Cardiac muscle cell (in vitro differentiated cells and primary cell): ENCODE measurements around the gene DLEC1. TPM values are rescaled to one million over a fixed set of nuclear protein-coding genes. Genes with fewer than 3 reads are reported as not detected.
"Not testable (repeated sequence)": the region's sequence is repeated elsewhere in the genome, so short reads cannot be mapped to it uniquely, and the experiment has no call there.

Experiments used
- DNase-seq, 2 donors: peaks; one replicate each; pipeline versions ENCODE4 v3.0.0 to v3.0.0-alpha.2; 2010 to 2017; ENCODE audit warnings: low read depth in 1 of 2, low spot score in 1 of 2
- H3K27ac ChIP-seq: fragments of 200-600 bp; sonication (generic); 2 replicates; pipeline ENCODE4 v1.5.1; 2016
- H3K27me3 ChIP-seq: fragments of 200-600 bp; sonication (generic); 2 replicates; pipeline ENCODE4 v1.6.0; 2016; ENCODE audit warnings: control low read depth
- H3K36me3 ChIP-seq: fragments of 200-600 bp; sonication (generic); 2 replicates; pipeline ENCODE4 v1.5.1; 2016; ENCODE audit warnings: control low read depth
- H3K4me1 ChIP-seq: fragments of 200-600 bp; sonication (generic); 2 replicates; pipeline ENCODE4 v1.8.1; 2017; ENCODE audit warnings: low read depth, mild to moderate bottlenecking, mixed run types
- H3K4me3 ChIP-seq: fragments of 200-600 bp; sonication (generic); 2 replicates; pipeline ENCODE4 v1.5.1; 2016; ENCODE audit warnings: mild to moderate bottlenecking
- H3K9me3 ChIP-seq: fragments of 200-600 bp; sonication (generic); 2 replicates; pipeline ENCODE4 v1.5.1; 2017; ENCODE audit warnings: low read depth, mild to moderate bottlenecking, control low read depth
- polyA plus RNA-seq: library from polyadenylated mRNA; unstranded; fragments of >200 nt; fragmentation: Nextera tagmentation; extraction: Ambion mirVana; gene quantifications from 2 replicates; pipeline ENCODE4 v1.2.1, GENCODE V29; 2016
- total RNA-seq: library from RNA; depleted of rRNA; stranded (reverse); fragments of >200 nt; gene quantifications from 2 replicates; pipeline ENCODE4 v1.2.3, GENCODE V29; 2016
- TF ChIP-seq, protein P1 (sequence below): IDR thresholded peaks from 2 replicates; pipeline ENCODE4 v1.5.1; 2012; ENCODE audit warnings: low read depth, mild to moderate bottlenecking, low read length

Gene DLEC1
- total and polyA plus RNA-seq, 2 experiments from 2014 or later, result 0.15 TPM; not detected in 1

DNA sequence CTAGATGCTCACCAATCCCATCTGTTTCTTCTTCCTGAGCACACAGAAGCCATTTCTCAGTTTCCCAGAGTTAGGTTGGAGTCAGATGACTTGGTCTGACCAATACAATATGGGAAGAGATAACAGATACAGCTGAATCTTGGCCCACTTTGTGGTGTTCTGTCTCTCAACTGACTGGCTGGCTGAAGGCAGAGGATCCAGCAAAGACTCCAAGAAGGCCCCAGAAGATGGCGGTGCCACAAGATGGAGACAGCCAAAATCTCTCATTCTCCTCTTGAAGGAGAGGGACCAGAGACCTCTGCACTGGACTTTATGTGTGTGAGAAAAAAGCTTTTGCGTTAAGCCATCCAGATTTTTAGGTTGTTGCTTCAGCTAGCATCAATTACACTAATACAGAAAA, 118.1 kb downstream of the DLEC1 start:
- H3K27ac ChIP-seq, result no peak overlapping the region
- H3K9me3 ChIP-seq, result no peaks in the 10 kb centered on the region
- H3K36me3 ChIP-seq, result no peaks in the 10 kb centered on the region
- H3K27me3 ChIP-seq, result no peaks in the 10 kb centered on the region
- no peak for DNase-seq
- TF ChIP-seq, protein P1, sequence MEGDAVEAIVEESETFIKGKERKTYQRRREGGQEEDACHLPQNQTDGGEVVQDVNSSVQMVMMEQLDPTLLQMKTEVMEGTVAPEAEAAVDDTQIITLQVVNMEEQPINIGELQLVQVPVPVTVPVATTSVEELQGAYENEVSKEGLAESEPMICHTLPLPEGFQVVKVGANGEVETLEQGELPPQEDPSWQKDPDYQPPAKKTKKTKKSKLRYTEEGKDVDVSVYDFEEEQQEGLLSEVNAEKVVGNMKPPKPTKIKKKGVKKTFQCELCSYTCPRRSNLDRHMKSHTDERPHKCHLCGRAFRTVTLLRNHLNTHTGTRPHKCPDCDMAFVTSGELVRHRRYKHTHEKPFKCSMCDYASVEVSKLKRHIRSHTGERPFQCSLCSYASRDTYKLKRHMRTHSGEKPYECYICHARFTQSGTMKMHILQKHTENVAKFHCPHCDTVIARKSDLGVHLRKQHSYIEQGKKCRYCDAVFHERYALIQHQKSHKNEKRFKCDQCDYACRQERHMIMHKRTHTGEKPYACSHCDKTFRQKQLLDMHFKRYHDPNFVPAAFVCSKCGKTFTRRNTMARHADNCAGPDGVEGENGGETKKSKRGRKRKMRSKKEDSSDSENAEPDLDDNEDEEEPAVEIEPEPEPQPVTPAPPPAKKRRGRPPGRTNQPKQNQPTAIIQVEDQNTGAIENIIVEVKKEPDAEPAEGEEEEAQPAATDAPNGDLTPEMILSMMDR, result no peak
- no peak overlapping the region for H3K4me3 ChIP-seq
- no peaks in the 10 kb centered on the region for H3K4me1 ChIP-seq

DNA sequence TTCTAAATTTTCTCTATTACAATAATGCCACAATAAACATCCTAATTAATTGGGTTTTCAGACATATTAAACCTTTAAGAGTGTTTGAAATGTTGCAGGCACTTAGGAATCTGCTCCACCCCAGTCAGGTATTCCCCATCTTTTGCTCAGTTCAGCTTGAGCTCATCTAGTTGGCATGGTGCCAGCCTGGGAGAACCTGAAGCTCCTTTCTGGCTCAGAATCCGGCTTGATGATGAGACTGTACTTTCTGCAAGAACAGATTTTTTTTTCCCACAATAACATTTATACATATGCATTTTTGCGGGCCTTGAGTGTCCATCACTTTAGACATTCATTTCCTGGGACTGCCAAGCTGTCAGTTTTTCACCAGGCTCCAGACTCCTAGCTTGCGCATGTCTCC, 118.6 kb downstream of the DLEC1 start:
- peak in 1 of 2 donors; percentile 28 for DNase-seq
- Histone ChIP-seq H3K4me1 (no peaks in the 10 kb centered on the region), H3K4me3 (no peak overlapping the region), H3K27ac (no peak overlapping the region), H3K27me3 (no peaks in the 10 kb centered on the region), H3K36me3 (no peaks in the 10 kb centered on the region), H3K9me3 (no peaks in the 10 kb centered on the region)
- TF ChIP-seq, protein P1, result no peak

DNA sequence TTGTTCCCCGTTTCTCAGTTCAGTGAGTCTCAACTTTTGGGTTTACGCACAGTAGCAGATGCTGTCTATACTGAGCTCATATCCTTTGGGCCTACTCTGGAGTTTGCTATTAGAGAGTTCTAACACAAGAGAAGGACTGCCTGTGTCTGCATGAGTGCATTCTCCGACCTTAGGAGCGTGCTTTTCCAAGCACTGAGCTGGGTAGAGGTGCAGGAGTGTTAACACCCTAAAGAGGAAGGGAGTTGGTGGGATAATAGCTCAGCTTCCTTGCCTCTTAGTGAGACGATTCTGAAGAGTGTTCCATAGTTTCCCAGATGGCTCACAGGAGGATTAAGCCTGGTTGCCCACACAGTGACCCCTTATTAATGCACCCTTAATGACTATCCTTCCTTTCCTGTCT, 119.5 kb downstream of the DLEC1 start:
- DNase-seq, result no peak
- TF ChIP-seq, protein P1, result no peak
- H3K4me1 ChIP-seq, result no peaks in the 10 kb centered on the region
- no peaks in the 10 kb centered on the region for H3K36me3 ChIP-seq
- H3K27me3 ChIP-seq, result no peaks in the 10 kb centered on the region
- H3K9me3 ChIP-seq, result no peaks in the 10 kb centered on the region
- no peak overlapping the region for H3K4me3 ChIP-seq
- H3K27ac ChIP-seq, result no peak overlapping the region

DNA sequence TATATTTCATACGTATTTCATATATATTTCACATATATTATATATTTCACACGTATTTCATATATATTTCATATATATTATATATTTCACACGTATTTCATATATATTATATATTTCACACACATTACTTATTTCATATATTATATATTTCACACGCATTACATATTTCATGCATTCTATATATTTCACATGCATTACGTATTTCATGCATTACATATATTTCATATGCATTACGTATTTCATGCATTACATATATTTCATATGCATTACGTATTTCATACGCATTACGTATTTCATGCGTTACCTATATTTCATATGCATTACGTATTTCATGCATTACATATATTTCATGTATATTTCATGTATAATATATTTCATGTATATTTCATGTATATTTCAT, 121.7 kb downstream of the DLEC1 start:
- not testable (repeated sequence) for H3K9me3 ChIP-seq, H3K4me1 ChIP-seq, DNase-seq, H3K27me3 ChIP-seq, H3K36me3 ChIP-seq, H3K27ac ChIP-seq, H3K4me3 ChIP-seq

DNA sequence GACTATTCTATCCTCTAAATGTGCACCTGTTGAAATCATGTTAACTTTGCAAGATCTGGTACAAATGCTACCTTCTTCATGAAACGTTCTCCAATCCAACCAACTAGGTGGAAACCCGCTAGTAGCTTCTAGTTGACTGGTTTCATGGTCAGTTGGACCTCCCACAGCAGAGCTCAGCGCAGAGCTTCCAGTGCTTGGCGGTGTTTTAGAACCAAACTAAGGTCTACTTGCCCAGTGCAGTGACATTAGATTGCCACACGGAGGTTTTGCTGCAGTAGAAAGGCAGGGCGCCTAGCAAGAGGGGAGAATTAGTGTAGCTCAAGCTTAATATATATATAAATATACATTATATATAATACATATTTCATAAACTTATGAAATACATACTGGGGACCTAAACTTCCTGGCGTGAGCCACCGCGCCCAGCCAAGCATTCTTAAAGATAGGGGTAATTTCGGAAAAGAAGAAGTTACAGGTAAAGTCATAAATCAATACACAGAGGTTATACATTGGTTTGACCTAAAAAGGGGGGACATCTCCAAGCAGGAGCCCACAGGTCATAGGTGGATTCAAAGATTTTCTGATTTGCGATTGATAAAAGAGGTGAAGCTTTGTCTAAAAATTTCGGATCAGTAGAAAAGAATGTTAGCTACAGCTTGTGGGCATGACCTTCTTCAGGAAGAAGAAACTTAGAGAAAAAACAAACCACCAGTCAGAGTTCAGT, 124.3 kb downstream of the DLEC1 start:
- TF ChIP-seq, protein P1, result no peak
- Histone ChIP-seq H3K36me3 (no peaks in the 10 kb centered on the region), H3K27me3 (no peaks in the 10 kb centered on the region), H3K9me3 (no peaks in the 10 kb centered on the region), H3K27ac (no peak overlapping the region), H3K4me3 (no peak overlapping the region), H3K4me1 (no peaks in the 10 kb centered on the region)
- DNase-seq, result no peak

DNA sequence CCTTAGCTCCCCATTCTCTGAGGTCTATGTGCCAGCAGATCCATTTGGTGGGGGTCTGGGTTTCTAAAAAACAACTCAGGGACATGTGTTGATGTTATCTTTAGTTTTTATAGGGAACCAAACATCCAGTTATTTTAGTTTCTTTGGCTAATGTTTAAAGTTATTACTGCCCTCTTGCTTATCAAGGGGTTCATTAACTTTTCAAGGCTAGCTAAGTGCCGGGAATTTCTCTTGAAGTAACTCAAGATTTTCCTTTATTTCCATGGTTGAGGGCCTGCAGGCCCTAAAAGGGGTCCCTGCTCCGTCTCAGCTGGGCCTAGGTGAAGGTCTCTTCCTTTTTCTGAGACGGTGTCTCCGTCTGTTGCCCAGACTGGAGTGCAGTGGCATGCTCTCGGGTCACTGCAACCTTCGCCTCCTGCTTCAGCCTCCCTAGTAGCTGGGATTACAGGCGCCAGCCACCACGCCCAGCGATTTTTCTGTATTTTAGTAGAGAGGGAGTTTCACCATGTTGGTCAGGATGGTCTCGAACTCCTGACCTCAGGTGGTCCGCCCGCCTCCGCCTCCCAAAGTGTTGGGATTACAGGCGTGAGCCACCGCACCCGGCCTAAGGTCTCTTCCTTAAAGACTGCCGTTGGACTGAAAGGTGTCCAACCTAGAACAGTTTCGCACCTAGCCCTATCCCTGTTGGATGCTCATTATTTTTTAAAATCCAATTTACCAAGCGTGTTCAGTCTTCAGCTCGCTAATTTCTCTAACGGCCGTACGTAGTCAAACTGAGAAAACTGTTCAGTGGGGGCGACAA, 125.0 kb downstream of the DLEC1 start:
- no peaks in the 10 kb centered on the region for H3K36me3 ChIP-seq
- no peaks in the 10 kb centered on the region for H3K9me3 ChIP-seq
- TF ChIP-seq, protein P1, result no peak
- H3K27me3 ChIP-seq, result no peaks in the 10 kb centered on the region
- H3K27ac ChIP-seq, result peak overlapping the region; percentile 92
- H3K4me3 ChIP-seq, result peak overlapping the region; percentile 69
- no peaks in the 10 kb centered on the region for H3K4me1 ChIP-seq
- DNase-seq, result no peak
